GM23248 (cell line): ENCODE data around the gene KCNG4.

Source experiments
- EZH2 ChIP-seq: fragments of 200-600 bp; sonication (generic); IDR thresholded peaks from 2 replicates; pipeline ENCODE4 v1.6.1; 2018; ENCODE audit warnings: antibody characterized with exemption, mild to moderate bottlenecking; ENCODE audit not compliant: insufficient read depth, poor library complexity, severe bottlenecking
- EZH2phosphoT487 ChIP-seq: fragments of 200-600 bp; sonication (generic); IDR thresholded peaks from 2 replicates; pipeline ENCODE4 v1.6.1; 2018; ENCODE audit warnings: antibody characterized with exemption, moderate library complexity, mild to moderate bottlenecking, low read depth; ENCODE audit not compliant: insufficient read depth

GRCh38 chr16:84252184-84252583, 12.4 kb upstream of the KCNG4 start:
- TF ChIP-seq EZH2 (no peak), EZH2phosphoT487 (no peak)
